ENCODE measurements around the gene MUC6.

Gene MUC6, protein sequence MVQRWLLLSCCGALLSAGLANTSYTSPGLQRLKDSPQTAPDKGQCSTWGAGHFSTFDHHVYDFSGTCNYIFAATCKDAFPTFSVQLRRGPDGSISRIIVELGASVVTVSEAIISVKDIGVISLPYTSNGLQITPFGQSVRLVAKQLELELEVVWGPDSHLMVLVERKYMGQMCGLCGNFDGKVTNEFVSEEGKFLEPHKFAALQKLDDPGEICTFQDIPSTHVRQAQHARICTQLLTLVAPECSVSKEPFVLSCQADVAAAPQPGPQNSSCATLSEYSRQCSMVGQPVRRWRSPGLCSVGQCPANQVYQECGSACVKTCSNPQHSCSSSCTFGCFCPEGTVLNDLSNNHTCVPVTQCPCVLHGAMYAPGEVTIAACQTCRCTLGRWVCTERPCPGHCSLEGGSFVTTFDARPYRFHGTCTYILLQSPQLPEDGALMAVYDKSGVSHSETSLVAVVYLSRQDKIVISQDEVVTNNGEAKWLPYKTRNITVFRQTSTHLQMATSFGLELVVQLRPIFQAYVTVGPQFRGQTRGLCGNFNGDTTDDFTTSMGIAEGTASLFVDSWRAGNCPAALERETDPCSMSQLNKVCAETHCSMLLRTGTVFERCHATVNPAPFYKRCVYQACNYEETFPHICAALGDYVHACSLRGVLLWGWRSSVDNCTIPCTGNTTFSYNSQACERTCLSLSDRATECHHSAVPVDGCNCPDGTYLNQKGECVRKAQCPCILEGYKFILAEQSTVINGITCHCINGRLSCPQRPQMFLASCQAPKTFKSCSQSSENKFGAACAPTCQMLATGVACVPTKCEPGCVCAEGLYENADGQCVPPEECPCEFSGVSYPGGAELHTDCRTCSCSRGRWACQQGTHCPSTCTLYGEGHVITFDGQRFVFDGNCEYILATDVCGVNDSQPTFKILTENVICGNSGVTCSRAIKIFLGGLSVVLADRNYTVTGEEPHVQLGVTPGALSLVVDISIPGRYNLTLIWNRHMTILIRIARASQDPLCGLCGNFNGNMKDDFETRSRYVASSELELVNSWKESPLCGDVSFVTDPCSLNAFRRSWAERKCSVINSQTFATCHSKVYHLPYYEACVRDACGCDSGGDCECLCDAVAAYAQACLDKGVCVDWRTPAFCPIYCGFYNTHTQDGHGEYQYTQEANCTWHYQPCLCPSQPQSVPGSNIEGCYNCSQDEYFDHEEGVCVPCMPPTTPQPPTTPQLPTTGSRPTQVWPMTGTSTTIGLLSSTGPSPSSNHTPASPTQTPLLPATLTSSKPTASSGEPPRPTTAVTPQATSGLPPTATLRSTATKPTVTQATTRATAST (N-terminal part only)

DNA sequence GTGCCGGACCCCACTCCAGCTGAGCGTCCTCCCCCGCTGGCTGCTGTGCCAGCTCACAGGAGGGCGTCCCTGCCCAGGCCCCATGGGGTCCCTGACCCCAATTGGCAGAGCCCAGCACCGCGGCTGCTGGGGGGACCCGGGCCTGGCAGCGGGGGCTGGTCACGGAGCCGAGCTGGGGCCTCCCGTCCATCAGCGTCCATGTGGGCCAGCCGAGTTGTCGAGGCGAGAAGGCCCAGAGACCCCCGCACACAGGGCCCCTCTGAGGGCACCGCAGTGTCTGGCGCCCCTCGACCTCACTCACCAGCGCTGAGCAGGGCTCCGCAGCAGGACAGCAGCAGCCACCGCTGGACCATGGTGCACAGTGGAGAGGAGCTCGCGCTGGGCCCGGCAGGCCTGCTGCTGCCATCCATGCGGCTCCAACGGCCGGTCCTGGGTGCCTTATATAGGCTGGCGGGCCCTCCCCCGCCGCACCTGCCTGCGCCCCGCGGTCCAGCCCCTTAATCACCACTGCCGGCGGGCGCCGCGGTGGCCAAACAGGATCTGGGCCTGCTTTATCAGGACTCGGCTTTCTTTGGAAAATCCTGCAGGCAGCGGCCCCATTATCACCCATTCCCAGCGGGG is at the start of gene MUC6:
MUC6 (minus strand) TSS at position 416 of the 621 bp plus-strand sequence; CDS start at position 353, 63 bp downstream.
- no peak for DNase-seq (ENCODE audit: low read depth in 3 of 3)

DNA sequence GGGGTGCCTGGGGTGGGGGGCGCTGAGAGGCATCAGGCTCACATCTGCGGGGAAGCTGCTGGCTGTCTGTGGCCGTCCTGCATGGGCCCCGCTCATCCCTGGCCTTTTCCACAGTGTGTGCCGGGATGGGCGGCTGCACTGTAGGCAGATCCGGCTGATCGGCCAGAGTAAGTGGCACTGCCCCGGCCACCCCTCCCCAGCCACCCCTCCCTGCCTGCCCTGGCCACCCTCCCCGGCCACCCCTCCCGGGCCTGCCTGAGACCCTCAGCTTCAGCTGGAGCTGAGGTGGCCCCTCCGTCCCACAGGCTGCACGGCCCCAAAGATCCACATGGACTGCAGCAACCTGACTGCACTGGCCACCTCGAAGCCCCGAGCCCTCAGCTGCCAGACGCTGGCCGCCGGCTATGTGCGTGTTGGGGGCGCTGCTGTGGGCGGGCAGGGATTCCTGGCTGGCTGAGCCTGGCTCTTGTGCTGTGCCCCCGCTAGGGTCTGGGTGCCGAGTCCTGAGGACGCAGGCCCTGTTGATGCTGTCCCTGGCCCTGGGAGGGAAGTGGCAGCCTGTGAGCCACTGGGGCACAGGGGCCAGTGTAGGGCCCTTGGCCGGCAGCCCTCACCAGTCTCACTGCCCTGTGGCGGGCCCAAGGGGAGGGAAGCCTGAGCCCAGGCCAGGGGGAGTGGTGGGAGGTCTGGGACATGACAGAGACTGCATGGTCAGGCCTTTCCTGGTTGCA is 49.1 kb upstream of the MUC6 start:
- no peak for DNase-seq (ENCODE audit: low read depth in 3 of 3)

DNA sequence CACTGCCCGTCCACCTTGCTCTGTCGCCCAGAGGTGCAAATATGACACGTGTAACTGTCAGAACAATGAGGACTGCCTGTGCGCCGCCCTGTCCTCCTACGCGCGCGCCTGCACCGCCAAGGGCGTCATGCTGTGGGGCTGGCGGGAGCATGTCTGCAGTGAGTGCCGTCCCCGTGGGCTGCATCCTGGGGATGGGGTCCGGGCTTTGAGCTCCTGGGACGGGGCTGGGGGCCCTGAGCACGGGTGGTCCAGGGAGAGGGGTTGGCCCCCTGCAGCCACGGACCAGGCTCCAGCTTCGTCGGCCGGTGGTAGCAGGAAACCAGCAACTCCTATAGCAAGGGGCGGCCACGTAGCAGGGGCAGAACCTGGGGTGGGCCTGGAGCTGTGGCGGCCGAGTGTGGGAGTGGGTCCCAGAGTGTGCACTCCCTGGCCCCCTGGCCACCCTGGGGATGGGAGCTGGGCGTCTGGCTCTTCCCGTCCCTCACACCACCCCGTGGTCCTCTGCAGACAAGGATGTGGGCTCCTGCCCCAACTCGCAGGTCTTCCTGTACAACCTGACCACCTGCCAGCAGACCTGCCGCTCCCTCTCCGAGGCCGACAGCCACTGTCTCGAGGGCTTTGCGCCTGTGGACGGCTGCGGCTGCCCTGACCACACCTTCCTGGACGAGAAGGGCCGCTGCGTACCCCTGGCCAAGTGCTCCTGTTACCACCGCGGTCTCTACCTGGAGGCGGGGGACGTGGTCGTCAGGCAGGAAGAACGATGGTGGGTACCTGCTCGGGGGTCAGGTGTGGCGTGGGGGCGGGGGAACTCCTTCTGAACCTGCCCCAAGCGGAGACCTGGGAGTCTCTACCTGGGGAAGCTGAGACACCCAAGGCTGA is 48.3 kb upstream of the MUC6 start:
- DNase-seq (ENCODE audit: low read depth in 3 of 3), result no peak

DNA sequence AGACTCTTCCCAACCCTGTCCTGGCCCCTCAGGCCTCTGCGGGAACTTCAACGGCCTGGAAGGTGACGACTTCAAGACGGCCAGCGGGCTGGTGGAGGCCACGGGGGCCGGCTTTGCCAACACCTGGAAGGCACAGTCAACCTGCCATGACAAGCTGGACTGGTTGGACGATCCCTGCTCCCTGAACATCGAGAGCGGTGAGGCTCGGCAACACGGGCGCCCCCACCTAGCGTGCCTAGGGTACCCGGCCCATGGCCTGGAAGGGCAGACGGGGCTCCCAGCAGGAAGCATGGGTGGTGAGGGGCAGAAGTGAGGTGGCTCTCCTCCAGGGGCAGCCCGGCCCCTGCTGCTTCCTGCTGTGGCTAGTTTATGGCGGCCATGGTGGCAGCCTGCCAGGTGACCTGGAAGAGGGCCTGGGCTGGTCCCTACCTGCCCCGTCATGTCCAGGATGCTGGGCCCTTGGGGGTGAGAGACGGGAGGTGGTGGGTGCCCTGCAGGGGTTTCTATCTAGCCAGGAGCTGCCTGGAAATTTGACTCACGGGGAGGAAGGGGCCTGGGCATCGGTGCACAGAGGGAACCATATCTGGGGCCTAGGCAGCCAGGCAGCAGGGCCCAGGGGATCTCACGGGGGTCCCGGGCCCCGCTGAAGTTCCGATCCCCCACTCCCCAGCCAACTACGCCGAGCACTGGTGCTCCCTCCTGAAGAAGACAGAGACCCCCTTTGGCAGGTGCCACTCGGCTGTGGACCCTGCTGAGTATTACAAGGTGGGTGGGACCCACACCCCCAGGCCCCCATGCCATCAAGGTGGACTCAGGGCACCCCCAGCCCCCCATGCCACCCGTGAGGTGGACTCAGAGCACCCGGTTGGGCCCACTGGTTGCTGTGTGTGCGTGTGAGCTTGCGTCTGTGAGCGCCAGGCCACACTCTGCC is 47.4 kb upstream of the MUC6 start:
- no peak for DNase-seq (ENCODE audit: low read depth in 3 of 3)

DNA sequence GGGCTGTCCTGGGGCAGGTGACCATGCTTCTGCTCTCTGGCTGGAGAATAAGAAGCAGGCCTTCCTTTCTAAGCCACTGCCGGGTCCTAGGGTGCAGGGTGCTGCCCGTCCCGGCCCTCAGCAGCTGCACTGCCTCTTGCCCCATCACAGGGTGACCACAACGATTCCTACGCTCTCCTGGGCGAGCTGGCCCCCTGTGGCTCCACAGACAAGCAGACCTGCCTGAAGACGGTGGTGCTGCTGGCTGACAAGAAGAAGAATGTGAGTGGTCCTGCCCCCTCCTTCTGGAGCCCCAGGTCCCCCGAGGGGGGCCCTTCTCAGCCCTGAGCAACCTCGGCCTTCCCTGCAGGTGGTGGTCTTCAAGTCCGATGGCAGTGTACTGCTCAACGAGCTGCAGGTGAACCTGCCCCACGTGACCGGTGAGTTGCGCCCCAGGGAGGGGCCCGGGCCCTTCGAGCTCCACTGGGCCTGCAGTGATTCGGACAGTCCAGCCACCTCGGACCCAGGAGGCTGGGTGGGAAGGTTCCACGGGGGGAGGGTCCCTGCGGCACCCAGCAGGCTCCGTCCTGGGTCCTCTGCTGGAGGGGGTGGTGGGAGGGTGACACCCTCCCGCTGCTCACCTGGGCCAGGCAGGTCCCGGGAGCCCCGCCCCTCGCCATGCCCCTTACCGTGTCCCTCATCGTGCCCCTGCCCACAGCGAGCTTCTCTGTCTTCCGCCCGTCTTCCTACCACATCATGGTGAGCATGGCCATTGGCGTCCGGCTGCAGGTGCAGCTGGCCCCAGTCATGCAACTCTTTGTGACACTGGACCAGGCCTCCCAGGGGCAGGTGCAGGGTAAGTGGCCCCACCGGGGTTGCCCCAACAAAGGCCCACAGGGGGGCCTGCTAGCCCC is 46.5 kb upstream of the MUC6 start:
- DNase-seq (ENCODE audit: low read depth in 3 of 3), result no peak

DNA sequence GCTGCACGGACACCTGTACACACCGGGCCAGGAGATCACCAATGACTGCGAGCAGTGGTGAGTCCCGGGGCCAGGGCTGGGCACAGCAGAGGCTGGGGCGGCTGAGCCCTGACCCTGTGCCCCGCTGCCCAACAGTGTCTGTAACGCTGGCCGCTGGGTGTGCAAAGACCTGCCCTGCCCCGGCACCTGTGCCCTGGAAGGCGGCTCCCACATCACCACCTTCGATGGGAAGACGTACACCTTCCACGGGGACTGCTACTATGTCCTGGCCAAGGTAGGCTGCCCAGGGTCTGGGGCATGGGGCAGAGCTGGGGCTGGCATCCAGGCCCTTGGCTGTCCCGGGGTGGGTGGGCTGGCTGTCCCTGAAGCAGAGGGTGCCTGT is 45.8 kb upstream of the MUC6 start:
- DNase-seq (ENCODE audit: low read depth in 3 of 3), result no peak

DNA sequence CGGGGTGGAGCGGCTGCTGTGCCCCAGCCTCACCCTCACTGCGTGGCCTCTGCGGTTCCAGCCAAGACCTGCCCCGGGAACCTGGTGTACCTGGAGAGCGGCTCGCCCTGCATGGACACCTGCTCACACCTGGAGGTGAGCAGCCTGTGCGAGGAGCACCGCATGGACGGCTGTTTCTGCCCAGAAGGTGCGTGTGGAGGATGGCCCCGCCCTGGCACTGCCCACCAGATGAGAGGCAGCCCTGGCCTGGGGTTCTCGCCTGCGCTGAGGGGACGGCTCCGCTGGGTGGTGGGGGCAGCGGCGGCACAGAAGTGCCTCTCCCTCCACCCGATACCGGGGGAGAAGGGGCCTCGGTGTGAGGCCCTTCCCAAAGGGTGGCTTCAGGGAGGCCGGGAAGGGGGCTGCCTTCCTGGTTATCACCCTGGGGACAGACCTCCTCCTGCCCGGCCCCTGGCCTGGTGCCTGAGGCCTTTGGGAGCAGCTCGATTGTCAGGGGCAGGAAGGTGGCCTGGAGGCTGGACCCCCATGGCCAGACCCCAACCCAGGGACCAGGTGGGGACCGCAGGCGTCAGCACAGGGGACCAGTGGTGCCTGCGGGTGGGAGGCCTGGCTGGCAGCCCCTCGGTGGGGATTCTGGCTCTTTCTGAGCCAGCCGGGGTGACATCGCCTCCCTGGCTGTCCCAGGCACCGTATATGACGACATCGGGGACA is 45.2 kb upstream of the MUC6 start:
- no peak for DNase-seq (ENCODE audit: low read depth in 3 of 3)

DNA sequence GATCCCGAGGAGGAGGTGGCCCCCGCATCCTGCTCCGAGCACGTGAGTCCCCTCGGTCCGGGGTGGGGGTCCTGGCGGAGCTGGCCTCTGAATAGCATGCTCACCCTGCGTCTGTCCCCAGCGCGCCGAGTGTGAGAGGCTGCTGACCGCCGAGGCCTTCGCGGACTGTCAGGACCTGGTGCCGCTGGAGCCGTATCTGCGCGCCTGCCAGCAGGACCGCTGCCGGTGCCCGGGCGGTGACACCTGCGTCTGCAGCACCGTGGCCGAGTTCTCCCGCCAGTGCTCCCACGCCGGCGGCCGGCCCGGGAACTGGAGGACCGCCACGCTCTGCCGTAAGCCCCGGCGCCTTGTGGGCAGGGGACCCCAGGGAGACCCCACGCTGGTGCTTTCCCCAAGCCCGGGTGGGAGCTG is 41.7 kb upstream of the MUC6 start:
- DNase-seq (ENCODE audit: low read depth in 3 of 3), result no peak

DNA sequence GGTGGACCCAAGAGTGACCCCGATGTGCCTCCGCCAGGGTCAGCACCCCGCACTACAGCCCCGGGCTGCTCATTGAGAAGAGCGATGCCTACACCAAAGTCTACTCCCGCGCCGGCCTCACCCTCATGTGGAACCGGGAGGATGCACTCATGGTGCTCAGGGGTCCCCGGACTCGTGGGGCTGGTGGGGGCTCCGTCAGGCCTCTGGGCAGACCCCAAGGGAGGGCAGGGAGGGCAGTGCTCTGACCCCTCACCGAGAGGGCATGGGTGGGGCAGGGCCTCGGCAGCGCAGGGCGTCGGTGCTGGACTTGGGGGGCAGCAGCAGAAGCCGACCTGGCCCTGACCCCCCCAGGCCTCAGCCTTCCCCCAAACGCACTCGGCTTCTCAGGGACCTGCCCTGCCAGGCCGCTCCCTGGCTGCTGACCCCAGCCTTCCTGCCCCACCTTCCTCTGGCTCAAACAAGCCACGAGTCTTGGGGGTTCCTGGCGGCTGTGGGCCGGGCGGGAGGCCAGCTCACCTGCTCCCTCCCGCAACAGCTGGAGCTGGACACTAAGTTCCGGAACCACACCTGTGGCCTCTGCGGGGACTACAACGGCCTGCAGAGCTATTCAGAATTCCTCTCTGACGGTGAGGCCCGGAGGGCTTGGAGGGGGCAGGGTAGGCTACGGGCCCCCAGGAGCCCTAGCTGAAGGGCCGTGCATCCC is 41.0 kb upstream of the MUC6 start:
- no peak for DNase-seq (ENCODE audit: low read depth in 3 of 3)

DNA sequence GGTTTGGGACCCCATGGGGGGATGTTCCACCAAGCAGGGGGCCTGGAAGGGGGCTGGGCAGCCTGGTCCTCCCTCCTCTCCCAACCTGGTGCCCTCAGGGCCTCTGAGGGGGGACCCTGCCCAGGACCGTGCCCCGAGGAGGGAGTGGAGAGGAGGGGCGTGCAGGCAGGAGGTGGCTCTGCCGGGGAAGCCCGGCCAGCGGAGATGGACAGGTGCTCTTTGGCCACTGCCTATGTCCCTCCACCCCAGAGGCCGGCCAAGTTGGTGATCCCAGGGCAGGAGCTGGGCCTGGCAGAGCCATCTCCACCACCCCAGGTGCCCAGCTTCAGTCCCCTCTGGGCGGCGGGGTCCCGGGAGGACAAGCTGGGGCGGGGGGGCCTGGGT is 40.5 kb upstream of the MUC6 start:
- no peak for DNase-seq (ENCODE audit: low read depth in 3 of 3)

DNA sequence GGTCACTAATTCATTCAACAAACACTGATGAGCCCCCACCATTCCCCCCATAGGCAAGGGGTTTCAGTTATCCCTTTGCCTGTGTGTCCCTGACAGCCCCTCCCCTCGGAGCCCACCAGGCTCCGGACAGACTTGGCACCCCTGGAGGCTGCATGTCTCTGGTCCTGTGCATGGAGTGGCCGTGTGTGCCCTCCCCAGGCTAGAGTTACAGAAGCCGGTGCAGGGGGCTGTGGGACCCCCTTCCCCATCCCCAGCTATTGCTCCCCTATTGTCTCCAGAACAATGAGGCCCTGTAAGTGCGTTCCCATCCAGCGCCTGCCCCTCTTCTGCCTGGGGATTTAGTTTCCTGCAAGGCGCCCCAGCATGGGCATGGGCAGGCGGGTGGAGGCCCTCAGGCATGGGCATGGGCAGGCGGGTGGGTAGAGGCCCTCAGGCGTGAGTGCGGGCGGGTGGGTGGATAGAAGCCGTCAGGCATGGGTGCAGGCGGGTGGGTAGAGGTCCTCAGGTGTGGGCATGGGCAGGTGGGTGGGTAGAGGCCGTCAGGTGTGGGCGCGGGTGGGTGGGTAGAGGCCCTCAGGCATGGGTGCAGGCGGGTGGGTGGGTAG is 39.6 kb upstream of the MUC6 start:
- no peak for DNase-seq (ENCODE audit: low read depth in 3 of 3)

DNA sequence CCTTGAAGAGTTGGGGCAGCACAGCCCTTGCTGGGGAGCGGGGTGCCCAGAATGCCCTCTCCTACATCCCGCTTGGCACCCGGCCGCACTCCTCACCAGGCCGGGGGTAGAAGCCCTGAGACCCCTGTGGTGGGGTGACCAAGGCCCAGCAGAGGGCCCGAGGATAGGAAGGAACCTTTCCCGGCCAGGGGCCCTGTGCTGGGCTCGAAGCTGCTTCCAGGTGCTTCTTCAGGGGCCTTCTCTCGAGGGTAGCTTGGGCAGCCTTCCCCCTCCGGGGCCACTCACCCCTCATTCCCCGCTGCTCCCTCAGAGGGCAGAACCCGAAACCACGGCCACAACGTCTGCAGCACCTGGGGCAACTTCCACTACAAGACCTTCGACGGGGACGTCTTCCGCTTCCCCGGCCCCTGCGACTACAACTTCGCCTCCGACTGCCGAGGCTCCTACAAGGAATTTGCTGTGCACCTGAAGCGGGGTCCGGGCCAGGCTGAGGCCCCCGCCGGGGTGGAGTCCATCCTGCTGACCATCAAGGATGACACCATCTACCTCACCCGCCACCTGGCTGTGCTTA is 38.9 kb upstream of the MUC6 start:
- no peak for DNase-seq (ENCODE audit: low read depth in 3 of 3)

DNA sequence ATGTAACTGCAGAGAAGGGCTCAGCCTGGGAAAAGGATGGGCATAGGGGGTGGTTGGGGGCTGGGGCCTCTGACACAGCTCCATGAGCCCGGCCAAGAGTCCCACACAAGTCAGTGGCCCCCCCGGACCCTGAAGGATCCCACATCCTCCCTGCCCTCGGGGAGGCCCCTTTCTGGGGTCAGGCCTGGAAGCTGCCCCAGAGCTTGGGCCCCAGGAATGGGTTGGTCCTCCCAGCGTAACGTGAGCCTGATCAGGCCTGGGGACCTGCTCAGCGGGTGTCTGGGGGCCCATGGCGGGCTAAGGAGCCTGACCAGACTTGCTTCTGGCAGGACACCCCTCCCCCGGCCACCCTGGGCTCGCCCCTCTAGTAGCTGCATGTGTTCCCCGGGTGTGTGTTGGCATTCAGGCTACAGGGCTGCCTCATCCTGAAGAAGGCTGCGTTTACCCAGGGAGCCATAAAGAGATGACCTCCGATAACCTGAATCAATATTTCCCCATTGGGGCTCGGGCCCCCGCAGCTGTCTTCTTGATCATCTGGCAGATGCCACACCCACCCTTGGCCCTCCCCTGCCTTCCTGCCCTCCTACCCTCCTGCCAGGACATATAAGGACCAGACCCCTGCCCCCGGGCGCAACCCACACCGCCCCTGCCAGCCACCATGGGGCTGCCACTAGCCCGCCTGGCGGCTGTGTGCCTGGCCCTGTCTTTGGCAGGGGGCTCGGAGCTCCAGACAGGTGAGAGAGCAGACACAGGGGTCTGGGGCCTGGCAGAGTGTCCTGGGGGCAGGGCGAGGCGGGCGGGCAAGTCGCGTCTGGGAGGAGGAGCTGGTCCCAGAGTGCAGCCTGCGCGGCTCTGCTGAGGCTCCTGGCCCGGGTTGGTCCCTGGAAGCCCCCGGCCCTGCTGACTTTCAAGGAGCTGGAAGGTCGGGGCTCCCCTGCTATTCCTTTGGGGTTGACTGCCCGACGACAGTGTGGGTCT is 38.0 kb upstream of the MUC6 start, which contains the start of gene MUC2:
MUC2 (plus strand) TSS at position 631 of the 978 bp plus-strand sequence.
- no peak for DNase-seq (ENCODE audit: low read depth in 3 of 3)

DNA sequence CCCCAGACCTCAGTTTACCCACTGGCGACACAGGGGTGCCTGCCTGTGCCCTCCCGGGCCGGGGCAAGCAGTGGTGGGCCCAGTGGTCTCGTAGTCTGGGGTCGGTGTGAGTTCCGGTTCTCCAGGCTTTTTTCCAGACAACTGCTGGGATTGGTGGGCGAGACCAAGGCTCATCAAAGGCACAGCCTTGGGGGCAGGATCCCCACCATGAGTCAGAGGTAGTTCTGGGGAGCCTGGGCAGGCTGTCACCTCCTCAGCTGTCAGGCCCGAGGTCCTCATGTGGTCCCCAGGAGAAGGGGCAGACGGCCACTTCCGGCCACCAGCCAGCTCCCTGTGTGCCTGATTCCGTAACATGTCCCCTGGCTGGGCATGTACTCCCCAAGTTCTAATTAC is 37.3 kb upstream of the MUC6 start:
- no peak for DNase-seq (ENCODE audit: low read depth in 3 of 3)
